CD4-positive, alpha-beta memory T cell (primary cell): ENCODE data around the gene COL4A2. TPM values are rescaled to one million over a fixed set of nuclear protein-coding genes. Genes with fewer than 3 reads are reported as not detected.

Experiments
- CTCF ChIA-PET: fragments of 350-600 bp; sonication (Branson Sonifier 250); formaldehyde crosslinking; loops from one replicate; lab custom pipeline; 2021; ENCODE audit warnings: inconsistent platforms; ENCODE audit not compliant: partially characterized antibody; lab: Charles Lee
- POLR2A ChIA-PET: fragments of 350-600 bp; sonication (Branson Sonifier 250); formaldehyde crosslinking; loops from one replicate; lab custom pipeline; 2021; ENCODE audit not compliant: partially characterized antibody; lab: Charles Lee
- DNase-seq, 5 donors: peaks; one replicate each; pipeline versions ENCODE4 v3.0.0 to v3.0.0-alpha.2; 2020 to 2022; ENCODE audit warnings: mixed read lengths in 1 of 5
- H3K27ac ChIP-seq: one replicate; pipeline ENCODE4 v1.7.0; 2013; ENCODE audit warnings: low read depth, low read length
- H3K27me3 ChIP-seq: 2 replicates; pipeline ENCODE4 v1.7.0; 2013; ENCODE audit warnings: mild to moderate bottlenecking, low read length, moderate library complexity; ENCODE audit not compliant: insufficient read depth
- H3K36me3 ChIP-seq: 2 replicates; pipeline ENCODE4 v1.7.0; 2013; ENCODE audit warnings: mild to moderate bottlenecking, low read length, moderate library complexity; ENCODE audit not compliant: insufficient read depth
- H3K4me1 ChIP-seq: 2 replicates; pipeline ENCODE4 v1.7.0; 2013; ENCODE audit warnings: mild to moderate bottlenecking, low read length, moderate library complexity; ENCODE audit not compliant: insufficient read depth
- H3K4me3 ChIP-seq, 2 donors: one replicate each; pipeline ENCODE4 v1.7.0; 2013; ENCODE audit warnings: low read length in 2 of 2, mild to moderate bottlenecking in 1 of 2
- H3K9me3 ChIP-seq, 2 donors: one replicate each; pipeline ENCODE4 v1.7.0; 2013; ENCODE audit warnings: low read length in 2 of 2, control low read depth in 1 of 2; ENCODE audit not compliant: control insufficient read depth in 1 of 2
- H3K27ac Mint-ChIP-seq, 7 donors: one replicate each; pipeline ENCODE4 v1.8.0; 2020 to 2021; ENCODE audit warnings: mixed read lengths in 7 of 7, mild to moderate bottlenecking in 6 of 7, inconsistent platforms in 3 of 7, moderate library complexity in 3 of 7
- H3K27me3 Mint-ChIP-seq, 2 donors: one replicate each; pipeline ENCODE4 v1.8.0; 2020 to 2021; ENCODE audit warnings: mixed read lengths in 2 of 2
- H3K36me3 Mint-ChIP-seq, 2 donors: one replicate each; pipeline ENCODE4 v1.8.0; 2020 to 2021; ENCODE audit warnings: mixed read lengths in 2 of 2, inconsistent platforms in 1 of 2, mild to moderate bottlenecking in 1 of 2
- H3K4me1 Mint-ChIP-seq, 4 donors: one replicate each; pipeline ENCODE4 v1.8.0; 2020 to 2021; ENCODE audit warnings: mixed read lengths in 4 of 4, mild to moderate bottlenecking in 1 of 4
- H3K4me3 Mint-ChIP-seq, 8 donors: one replicate each; pipeline ENCODE4 v1.8.0; 2020 to 2021; ENCODE audit warnings: mixed read lengths in 8 of 8, mild to moderate bottlenecking in 7 of 8, moderate library complexity in 6 of 8, inconsistent platforms in 3 of 8
- H3K9me3 Mint-ChIP-seq, 8 donors: one replicate each; pipeline ENCODE4 v1.8.0; 2020 to 2021; ENCODE audit warnings: mixed read lengths in 8 of 8, mild to moderate bottlenecking in 5 of 8, inconsistent platforms in 3 of 8, moderate library complexity in 1 of 8
- intact Hi-C: fragments of 100-400 bp; cut with micrococcal nuclease; formaldehyde crosslinking; loops from one replicate; pipeline ENCODE4 v1.15.1; 2023
- polyA plus RNA-seq, 2 donors: library from polyadenylated mRNA; unstranded; fragments of 300-500 nt; fragmentation: Illumina TruSeq; gene quantifications; one replicate each; pipeline ENCODE4 v1.2.3, GENCODE V29; 2021
- total RNA-seq, 2 experiments: library from RNA; stranded (reverse); gene quantifications; one replicate each; pipeline ENCODE4 v1.2.3, GENCODE V29; 2021

Gene COL4A2
- total and polyA plus RNA-seq, 4 experiments from 2014 or later, result not detected

- Mint-ChIP-seq H3K36me3 (no peaks in the 10 kb centered on the region), H3K4me1 (no peaks in the 10 kb centered on the region), H3K27ac (no peak overlapping the region), H3K27me3 (no peaks in the 10 kb centered on the region), H3K4me3 (no peak overlapping the region), H3K9me3 (no peaks in the 10 kb centered on the region)
- Histone ChIP-seq H3K4me1 (no peaks in the 10 kb centered on the region), H3K36me3 (no peaks in the 10 kb centered on the region), H3K27me3 (no peaks in the 10 kb centered on the region), H3K9me3 (no peaks in the 10 kb centered on the region), H3K27ac (no peak overlapping the region), H3K4me3 (no peak overlapping the region)
- no peak for DNase-seq
- POLR2A ChIA-PET, result no interaction called here
- CTCF ChIA-PET, result interaction anchor here (1.2 kb wide), 1 partner anchor 23 kb away, joined by 3 read pairs; no protein-coding TSS in a partner anchor
- intact Hi-C loops, result no loop called here
Measured at GRCh38 chr13:110478405-110479214, 171.5 kb downstream of the COL4A2 start.

DNA sequence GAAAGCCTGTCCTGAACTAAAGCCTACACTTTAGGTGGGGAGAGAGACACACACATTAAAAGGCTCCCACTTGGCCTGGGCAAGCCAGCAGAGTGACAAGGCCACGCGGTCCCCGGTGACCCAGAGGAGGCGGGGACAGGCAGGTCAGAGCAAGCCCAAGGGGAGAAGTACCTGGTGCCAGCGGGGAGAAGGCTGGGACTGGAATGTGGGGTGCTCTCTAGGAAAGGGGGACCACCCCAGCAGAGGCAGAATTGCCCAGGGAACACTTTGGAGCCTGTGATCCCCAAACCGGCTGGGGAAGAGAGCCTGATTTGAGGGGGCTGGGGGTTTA, 172.1 kb downstream of the COL4A2 start:
- no peaks in the 10 kb centered on the region for H3K27me3 ChIP-seq
- intact Hi-C loops, result no loop called here
- POLR2A ChIA-PET, result no interaction called here
- CTCF ChIA-PET, result interaction anchor here (1.2 kb wide), 1 partner anchor 23 kb away, joined by 3 read pairs; no protein-coding TSS in a partner anchor
- no peaks in the 10 kb centered on the region for H3K4me1 Mint-ChIP-seq
- DNase-seq, result no peak
- no peak overlapping the region for H3K27ac ChIP-seq
- H3K36me3 ChIP-seq, result no peaks in the 10 kb centered on the region
- H3K4me3 Mint-ChIP-seq, result no peak overlapping the region
- no peak overlapping the region for H3K27ac Mint-ChIP-seq
- no peak overlapping the region for H3K4me3 ChIP-seq
- no peaks in the 10 kb centered on the region for H3K27me3 Mint-ChIP-seq
- H3K36me3 Mint-ChIP-seq, result no peaks in the 10 kb centered on the region
- H3K9me3 ChIP-seq, result no peaks in the 10 kb centered on the region
- H3K9me3 Mint-ChIP-seq, result no peaks in the 10 kb centered on the region
- H3K4me1 ChIP-seq, result no peaks in the 10 kb centered on the region

GRCh38 chr13:110479648-110480047, 172.6 kb downstream of the COL4A2 start:
- Mint-ChIP-seq H3K9me3 (no peaks in the 10 kb centered on the region), H3K4me1 (no peaks in the 10 kb centered on the region), H3K27ac (no peak overlapping the region), H3K4me3 (no peak overlapping the region), H3K36me3 (no peaks in the 10 kb centered on the region), H3K27me3 (no peaks in the 10 kb centered on the region)
- Histone ChIP-seq H3K27me3 (no peaks in the 10 kb centered on the region), H3K4me3 (no peak overlapping the region), H3K27ac (no peak overlapping the region), H3K9me3 (no peaks in the 10 kb centered on the region), H3K4me1 (no peaks in the 10 kb centered on the region), H3K36me3 (no peaks in the 10 kb centered on the region)
- ChIA-PET POLR2A (no interaction called here), CTCF (interaction anchor here (1.2 kb wide), 1 partner anchor 24 kb away, joined by 3 read pairs; no protein-coding TSS in a partner anchor)
- intact Hi-C loops, result no loop called here
- DNase-seq, result no peak

GRCh38 chr13:110480161-110480560, 173.1 kb downstream of the COL4A2 start:
- H3K27me3 Mint-ChIP-seq, result no peaks in the 10 kb centered on the region
- H3K4me1 ChIP-seq, result no peaks in the 10 kb centered on the region
- no peaks in the 10 kb centered on the region for H3K36me3 Mint-ChIP-seq
- no peak overlapping the region for H3K27ac ChIP-seq
- intact Hi-C loops, result no loop called here
- H3K4me1 Mint-ChIP-seq, result no peaks in the 10 kb centered on the region
- H3K9me3 ChIP-seq, result no peaks in the 10 kb centered on the region
- DNase-seq, result no peak
- no peaks in the 10 kb centered on the region for H3K27me3 ChIP-seq
- CTCF ChIA-PET, result interaction anchor here (1.2 kb wide), 1 partner anchor 24 kb away, joined by 3 read pairs; no protein-coding TSS in a partner anchor
- H3K4me3 ChIP-seq, result no peak overlapping the region
- no peak overlapping the region for H3K4me3 Mint-ChIP-seq
- no peaks in the 10 kb centered on the region for H3K9me3 Mint-ChIP-seq
- no peak overlapping the region for H3K27ac Mint-ChIP-seq
- POLR2A ChIA-PET, result no interaction called here
- H3K36me3 ChIP-seq, result no peaks in the 10 kb centered on the region

GRCh38 chr13:110483386-110483968, 176.4 kb downstream of the COL4A2 start:
- Histone ChIP-seq H3K9me3 (no peaks in the 10 kb centered on the region), H3K27me3 (no peaks in the 10 kb centered on the region), H3K36me3 (no peaks in the 10 kb centered on the region), H3K4me1 (no peaks in the 10 kb centered on the region), H3K27ac (no peak overlapping the region), H3K4me3 (no peak overlapping the region)
- no peaks in the 10 kb centered on the region for H3K4me1 Mint-ChIP-seq
- ChIA-PET CTCF (no interaction called here), POLR2A (no interaction called here)
- no peak overlapping the region for H3K4me3 Mint-ChIP-seq
- DNase-seq, result no peak
- intact Hi-C loops, result no loop called here
- H3K9me3 Mint-ChIP-seq, result no peaks in the 10 kb centered on the region
- H3K27ac Mint-ChIP-seq, result no peak overlapping the region
- no peaks in the 10 kb centered on the region for H3K36me3 Mint-ChIP-seq
- no peaks in the 10 kb centered on the region for H3K27me3 Mint-ChIP-seq

- Mint-ChIP-seq H3K36me3 (no peaks in the 10 kb centered on the region), H3K27ac (no peak overlapping the region), H3K9me3 (no peaks in the 10 kb centered on the region), H3K27me3 (no peaks in the 10 kb centered on the region), H3K4me1 (no peaks in the 10 kb centered on the region), H3K4me3 (no peak overlapping the region)
- CTCF ChIA-PET, result no interaction called here
- intact Hi-C loops, result no loop called here
- no peaks in the 10 kb centered on the region for H3K36me3 ChIP-seq
- H3K4me3 ChIP-seq, result no peak overlapping the region
- H3K9me3 ChIP-seq, result no peaks in the 10 kb centered on the region
- H3K27ac ChIP-seq, result no peak overlapping the region
- no peaks in the 10 kb centered on the region for H3K27me3 ChIP-seq
- no peak for DNase-seq
- H3K4me1 ChIP-seq, result no peaks in the 10 kb centered on the region
- POLR2A ChIA-PET, result no interaction called here
Measured at GRCh38 chr13:110484290-110485048, 177.4 kb downstream of the COL4A2 start.

DNA sequence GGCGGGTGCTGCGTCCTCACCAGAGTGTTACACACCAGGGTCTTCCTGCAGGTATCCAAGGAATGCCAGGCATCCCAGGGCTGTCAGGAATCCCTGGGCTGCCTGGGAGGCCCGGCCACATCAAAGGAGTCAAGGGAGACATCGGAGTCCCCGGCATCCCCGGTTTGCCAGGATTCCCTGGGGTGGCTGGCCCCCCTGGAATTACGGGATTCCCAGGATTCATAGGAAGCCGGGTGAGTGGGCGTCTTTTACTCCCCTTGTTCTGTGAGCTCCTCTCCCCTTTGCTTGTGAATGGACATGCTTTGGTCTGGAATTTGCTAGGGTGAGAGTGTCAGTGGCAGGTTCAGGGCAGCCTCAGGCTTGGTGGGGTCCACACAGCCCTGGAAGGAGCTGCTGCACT, 178.5 kb downstream of the COL4A2 start:
- Histone ChIP-seq H3K4me3 (no peak overlapping the region), H3K27me3 (no peaks in the 10 kb centered on the region), H3K27ac (no peak overlapping the region), H3K9me3 (no peaks in the 10 kb centered on the region), H3K36me3 (no peaks in the 10 kb centered on the region), H3K4me1 (no peaks in the 10 kb centered on the region)
- DNase-seq, result no peak
- no peak overlapping the region for H3K4me3 Mint-ChIP-seq
- no peaks in the 10 kb centered on the region for H3K36me3 Mint-ChIP-seq
- H3K9me3 Mint-ChIP-seq, result no peaks in the 10 kb centered on the region
- H3K4me1 Mint-ChIP-seq, result no peaks in the 10 kb centered on the region
- ChIA-PET CTCF (no interaction called here), POLR2A (no interaction called here)
- intact Hi-C loops, result no loop called here
- H3K27ac Mint-ChIP-seq, result no peak overlapping the region
- no peaks in the 10 kb centered on the region for H3K27me3 Mint-ChIP-seq
